ENCODE measurements around the gene SLC35F1.

- no peak for TF ChIP-seq CTCF (IDR thresholded peaks at IDR 0.05; ENCODE audit: borderline replicate concordance, extremely low read depth, low read length, poor library complexity, severe bottlenecking)
- no peak for TF ChIP-seq EZH2 (IDR thresholded peaks at IDR 0.05; ENCODE audit: borderline replicate concordance, low read depth, low read length, severe bottlenecking)
Observed at GRCh38 chr6:117930645-117931044, 23.6 kb downstream of the SLC35F1 start.
